8988T (cell line): ENCODE data around the gene HOXD8.

Experiments used
- DNase-seq: peaks from one replicate; pipeline ENCODE4 v3.0.0; 2011

HOXD8 gene

GRCh38 chr2:176091329-176092258 is 37.9 kb upstream of the HOXD8 start:
- no peak for DNase-seq

- DNase-seq: no peak
These were observed 37.0 kb upstream of the HOXD8 start, which contains the start of gene HOXD13 for GRCh38 chr2:176092270-176093144. HOXD13 (plus strand) TSS chr2:176092721; CDS start chr2:176092891, 170 bp downstream.

GRCh38 chr2:176093145-176093897 is 36.2 kb upstream of the HOXD8 start:
- DNase-seq: no peak

GRCh38 chr2:176093898-176094249 is 35.6 kb upstream of the HOXD8 start:
- no peak for DNase-seq

GRCh38 chr2:176094349-176094748 is 35.2 kb upstream of the HOXD8 start:
- DNase-seq: no peak

- no peak for DNase-seq
These were observed 34.1 kb upstream of the HOXD8 start for GRCh38 chr2:176095421-176095820.

- DNase-seq: no peak
These were observed 33.1 kb upstream of the HOXD8 start for GRCh38 chr2:176096243-176096985.

GRCh38 chr2:176096986-176097819 is 32.3 kb upstream of the HOXD8 start:
- peak; percentile 96 for DNase-seq

- DNase-seq: no peak
These were observed 31.6 kb upstream of the HOXD8 start for GRCh38 chr2:176097820-176098365.

GRCh38 chr2:176098366-176099158 is 30.9 kb upstream of the HOXD8 start:
- no peak for DNase-seq

- no peak for DNase-seq
These were observed 30.3 kb upstream of the HOXD8 start for GRCh38 chr2:176099159-176099727.

GRCh38 chr2:176099728-176100546 is 29.6 kb upstream of the HOXD8 start, which contains the start of gene HOXD12:
HOXD12 (plus strand) TSS chr2:176099795; CDS start chr2:176099802, 7 bp downstream.
- no peak for DNase-seq

- no peak for DNase-seq
These were observed 28.9 kb upstream of the HOXD8 start for GRCh38 chr2:176100547-176101140.

GRCh38 chr2:176101216-176101830 is 28.2 kb upstream of the HOXD8 start:
- DNase-seq: no peak

- DNase-seq: no peak
These were observed 27.7 kb upstream of the HOXD8 start for GRCh38 chr2:176101842-176102241.

- DNase-seq: no peak
These were observed 27.1 kb upstream of the HOXD8 start for GRCh38 chr2:176102309-176102866.

GRCh38 chr2:176103194-176103593 is 26.3 kb upstream of the HOXD8 start:
- DNase-seq: no peak
